Thoracic aorta (tissue), 2 donors: Measurements from ENCODE around the gene RHOG. TPM values are rescaled to one million over a fixed set of nuclear protein-coding genes. Genes with fewer than 3 reads are reported as not detected.

Source experiments
- ATAC-seq: fragments of 150-250 bp; one replicate; pipeline ENCODE4 v1.8.0; 2017; ENCODE audit warnings: low read depth; ENCODE audit not compliant: insufficient number of reproducible peaks, low FRiP score
- DNase-seq: peaks from one replicate; pipeline ENCODE4 v3.0.0-alpha.2; 2020; ENCODE audit warnings: low spot score
- H3K27ac ChIP-seq, 2 donors: fragments of 200-600 bp; sonication (generic); 1 replicate in 1 of 2; 2 replicates in 1 of 2; pipeline ENCODE4 v1.5.1; 2016; ENCODE audit warnings: mild to moderate bottlenecking in 2 of 2, moderate library complexity in 2 of 2
- H3K27me3 ChIP-seq: fragments of 200-600 bp; sonication (generic); replicated peaks from 2 replicates; pipeline ENCODE4 v1.6.0; 2016; ENCODE audit warnings: mild to moderate bottlenecking; ENCODE audit not compliant: insufficient read depth
- H3K36me3 ChIP-seq: fragments of 200-600 bp; sonication (generic); one replicate; pipeline ENCODE4 v1.5.1; 2016
- H3K4me1 ChIP-seq, 2 donors: fragments of 200-600 bp; sonication (generic); 1 replicate in 1 of 2; 2 replicates in 1 of 2; pipeline versions ENCODE4 v1.5.1 to v1.6.0; 2016; ENCODE audit warnings: low read depth in 2 of 2, mild to moderate bottlenecking in 1 of 2; ENCODE audit not compliant: control insufficient read depth in 1 of 2
- H3K4me3 ChIP-seq: fragments of 200-600 bp; sonication (generic); 2 replicates; pipeline ENCODE4 v1.5.1; 2016; ENCODE audit warnings: mild to moderate bottlenecking
- H3K9me3 ChIP-seq: fragments of 200-600 bp; sonication (generic); 2 replicates; pipeline ENCODE4 v1.5.1; 2016
- CTCF ChIP-seq: fragments of 200-600 bp; sonication (generic); IDR thresholded peaks from one replicate; pipeline ENCODE4 v1.5.1; 2019; ENCODE audit warnings: antibody characterized with exemption
- total RNA-seq, 2 donors: library from RNA; depleted of rRNA; stranded (reverse); fragments of >200 nt; gene quantifications; one replicate each; pipeline versions ENCODE4 v1.1.0 to v1.2.3, GENCODE V29; 2016

The RHOG gene
- total RNA-seq, 2 donors from 2014 or later = 49.4 to 69.7 TPM

GRCh38 chr11:3830088-3830487, 10.7 kb downstream of the RHOG start:
- H3K27me3 ChIP-seq = no peaks in the 10 kb centered on the region
- no peaks in the 10 kb centered on the region for H3K9me3 ChIP-seq
- peaks cover 16 to 20% of the 10 kb centered on the region in 2 donors for H3K4me1 ChIP-seq
- no peak overlapping the region for H3K27ac ChIP-seq
- ATAC-seq (no peak), DNase-seq (no peak)
- no peak for TF ChIP-seq CTCF
- H3K4me3 ChIP-seq = no peak overlapping the region
- peaks cover 26% of the 10 kb centered on the region for H3K36me3 ChIP-seq

- no peak for TF ChIP-seq CTCF
- no peaks in the 10 kb centered on the region for H3K27me3 ChIP-seq
- DNase-seq (no peak), ATAC-seq (no peak)
- H3K4me3 ChIP-seq = no peak overlapping the region
- H3K36me3 ChIP-seq = peaks cover 26% of the 10 kb centered on the region
- no peak overlapping the region for H3K27ac ChIP-seq
- peaks cover 3 to 9% of the 10 kb centered on the region in 2 donors for H3K4me1 ChIP-seq
- no peaks in the 10 kb centered on the region for H3K9me3 ChIP-seq
Measured at GRCh38 chr11:3827434-3828186, 13.1 kb downstream of the RHOG start.

- Histone ChIP-seq H3K9me3 (no peaks in the 10 kb centered on the region), H3K4me1 (peaks cover 0 to under 1% of the 10 kb centered on the region in 2 donors), H3K27me3 (no peaks in the 10 kb centered on the region), H3K36me3 (peaks cover 26% of the 10 kb centered on the region), H3K27ac (no peak overlapping the region), H3K4me3 (no peak overlapping the region)
- no peak for TF ChIP-seq CTCF
- ATAC-seq (no peak), DNase-seq (no peak)
Measured at GRCh38 chr11:3826721-3827120, 14.0 kb downstream of the RHOG start.

- no peaks in the 10 kb centered on the region for H3K27me3 ChIP-seq
- TF ChIP-seq CTCF = no peak
- no peak overlapping the region for H3K4me3 ChIP-seq
- H3K27ac ChIP-seq = no peak overlapping the region
- no peaks in the 10 kb centered on the region for H3K4me1 ChIP-seq
- H3K9me3 ChIP-seq = no peaks in the 10 kb centered on the region
- ATAC-seq (no peak), DNase-seq (no peak)
- peaks cover 26% of the 10 kb centered on the region for H3K36me3 ChIP-seq
Measured at GRCh38 chr11:3825473-3826154, 15.1 kb downstream of the RHOG start.

- Histone ChIP-seq H3K27me3 (no peaks in the 10 kb centered on the region), H3K27ac (no peak overlapping the region), H3K4me1 (no peaks in the 10 kb centered on the region), H3K4me3 (no peak overlapping the region), H3K9me3 (no peaks in the 10 kb centered on the region), H3K36me3 (peaks cover 20% of the 10 kb centered on the region)
- DNase-seq = no peak
- TF ChIP-seq CTCF = peak; percentile 44
- ATAC-seq = no peak
Measured at GRCh38 chr11:3824714-3825472, 15.9 kb downstream of the RHOG start.
